COR-L47 (cell line): Measurements from ENCODE around the gene ABCD3.
"Not testable (repeated sequence)": the region's sequence is repeated elsewhere in the genome, so short reads cannot be mapped to it uniquely, and the experiment has no call there.

Experiments used
- DNase-seq: peaks from one replicate; lab custom pipeline; 2025; lab: John Stamatoyannopoulos, UW

The ABCD3 gene

GRCh38 chr1:94550800-94551241, 132.6 kb downstream of the ABCD3 start:
- no peak for DNase-seq

- DNase-seq: no peak
Measured at GRCh38 chr1:94551449-94551848, 133.3 kb downstream of the ABCD3 start.

GRCh38 chr1:94552071-94552586, 133.9 kb downstream of the ABCD3 start:
- DNase-seq: no peak

- DNase-seq: no peak
Measured at GRCh38 chr1:94553323-94553730, 135.1 kb downstream of the ABCD3 start.

- no peak for DNase-seq
Measured at GRCh38 chr1:94553931-94554330, 135.7 kb downstream of the ABCD3 start.

- DNase-seq: no peak
Measured at GRCh38 chr1:94554580-94554979, 136.4 kb downstream of the ABCD3 start.

- no peak for DNase-seq
Measured at GRCh38 chr1:94555091-94555490, 136.9 kb downstream of the ABCD3 start.

GRCh38 chr1:94559921-94560320, 141.7 kb downstream of the ABCD3 start:
- DNase-seq: no peak

- DNase-seq: no peak
Measured at GRCh38 chr1:94560333-94560732, 142.1 kb downstream of the ABCD3 start.

GRCh38 chr1:94562519-94563260, 144.5 kb downstream of the ABCD3 start:
- no peak for DNase-seq

GRCh38 chr1:94565901-94566300, 147.7 kb downstream of the ABCD3 start:
- DNase-seq: no peak

- not testable (repeated sequence) for DNase-seq
Measured at GRCh38 chr1:94566436-94566835, 148.2 kb downstream of the ABCD3 start.

- DNase-seq: not testable (repeated sequence)
Measured at GRCh38 chr1:94567975-94568607, 149.9 kb downstream of the ABCD3 start.
